Measurements from ENCODE around the gene CLEC16A.

DNA sequence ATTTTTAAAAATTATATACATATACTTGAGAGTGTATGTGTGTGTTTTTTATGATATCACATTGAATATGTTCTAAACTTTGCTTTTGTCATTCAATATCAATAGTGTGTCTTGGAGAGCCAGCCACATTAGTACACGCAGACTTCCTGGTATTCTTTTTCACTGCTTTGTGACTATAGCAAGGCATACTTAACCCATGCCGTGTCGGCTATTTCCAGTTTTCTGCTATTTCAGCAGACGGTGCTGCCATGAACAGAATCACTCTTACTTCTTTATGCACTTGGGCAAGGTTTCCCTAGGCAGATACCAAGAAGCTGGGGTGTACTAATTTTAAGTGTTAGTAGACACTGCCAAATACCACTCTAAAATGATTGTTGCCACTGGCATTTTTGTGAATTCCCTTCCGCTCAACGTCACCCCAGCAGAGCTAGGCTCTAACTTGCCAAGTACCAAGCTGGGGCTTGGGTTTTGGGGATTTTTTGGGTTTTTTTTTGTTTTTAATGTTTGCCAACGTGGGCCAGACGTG, 176.8 kb downstream of the CLEC16A start:
- TF ChIP-seq, protein P1, sequence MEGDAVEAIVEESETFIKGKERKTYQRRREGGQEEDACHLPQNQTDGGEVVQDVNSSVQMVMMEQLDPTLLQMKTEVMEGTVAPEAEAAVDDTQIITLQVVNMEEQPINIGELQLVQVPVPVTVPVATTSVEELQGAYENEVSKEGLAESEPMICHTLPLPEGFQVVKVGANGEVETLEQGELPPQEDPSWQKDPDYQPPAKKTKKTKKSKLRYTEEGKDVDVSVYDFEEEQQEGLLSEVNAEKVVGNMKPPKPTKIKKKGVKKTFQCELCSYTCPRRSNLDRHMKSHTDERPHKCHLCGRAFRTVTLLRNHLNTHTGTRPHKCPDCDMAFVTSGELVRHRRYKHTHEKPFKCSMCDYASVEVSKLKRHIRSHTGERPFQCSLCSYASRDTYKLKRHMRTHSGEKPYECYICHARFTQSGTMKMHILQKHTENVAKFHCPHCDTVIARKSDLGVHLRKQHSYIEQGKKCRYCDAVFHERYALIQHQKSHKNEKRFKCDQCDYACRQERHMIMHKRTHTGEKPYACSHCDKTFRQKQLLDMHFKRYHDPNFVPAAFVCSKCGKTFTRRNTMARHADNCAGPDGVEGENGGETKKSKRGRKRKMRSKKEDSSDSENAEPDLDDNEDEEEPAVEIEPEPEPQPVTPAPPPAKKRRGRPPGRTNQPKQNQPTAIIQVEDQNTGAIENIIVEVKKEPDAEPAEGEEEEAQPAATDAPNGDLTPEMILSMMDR (IDR thresholded peaks at IDR 0.05; ENCODE audit: insufficient read depth, low read length): no peak
- TF ChIP-seq POLR2AphosphoS5 (IDR thresholded peaks at IDR 0.05; ENCODE audit: low read depth): no peak
- TF ChIP-seq, protein P2, sequence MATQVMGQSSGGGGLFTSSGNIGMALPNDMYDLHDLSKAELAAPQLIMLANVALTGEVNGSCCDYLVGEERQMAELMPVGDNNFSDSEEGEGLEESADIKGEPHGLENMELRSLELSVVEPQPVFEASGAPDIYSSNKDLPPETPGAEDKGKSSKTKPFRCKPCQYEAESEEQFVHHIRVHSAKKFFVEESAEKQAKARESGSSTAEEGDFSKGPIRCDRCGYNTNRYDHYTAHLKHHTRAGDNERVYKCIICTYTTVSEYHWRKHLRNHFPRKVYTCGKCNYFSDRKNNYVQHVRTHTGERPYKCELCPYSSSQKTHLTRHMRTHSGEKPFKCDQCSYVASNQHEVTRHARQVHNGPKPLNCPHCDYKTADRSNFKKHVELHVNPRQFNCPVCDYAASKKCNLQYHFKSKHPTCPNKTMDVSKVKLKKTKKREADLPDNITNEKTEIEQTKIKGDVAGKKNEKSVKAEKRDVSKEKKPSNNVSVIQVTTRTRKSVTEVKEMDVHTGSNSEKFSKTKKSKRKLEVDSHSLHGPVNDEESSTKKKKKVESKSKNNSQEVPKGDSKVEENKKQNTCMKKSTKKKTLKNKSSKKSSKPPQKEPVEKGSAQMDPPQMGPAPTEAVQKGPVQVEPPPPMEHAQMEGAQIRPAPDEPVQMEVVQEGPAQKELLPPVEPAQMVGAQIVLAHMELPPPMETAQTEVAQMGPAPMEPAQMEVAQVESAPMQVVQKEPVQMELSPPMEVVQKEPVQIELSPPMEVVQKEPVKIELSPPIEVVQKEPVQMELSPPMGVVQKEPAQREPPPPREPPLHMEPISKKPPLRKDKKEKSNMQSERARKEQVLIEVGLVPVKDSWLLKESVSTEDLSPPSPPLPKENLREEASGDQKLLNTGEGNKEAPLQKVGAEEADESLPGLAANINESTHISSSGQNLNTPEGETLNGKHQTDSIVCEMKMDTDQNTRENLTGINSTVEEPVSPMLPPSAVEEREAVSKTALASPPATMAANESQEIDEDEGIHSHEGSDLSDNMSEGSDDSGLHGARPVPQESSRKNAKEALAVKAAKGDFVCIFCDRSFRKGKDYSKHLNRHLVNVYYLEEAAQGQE (IDR thresholded peaks at IDR 0.05; ENCODE audit: insufficient replicate concordance, low read depth): no peak
- TF ChIP-seq GABPA (IDR thresholded peaks at IDR 0.05; ENCODE audit: low read depth): no peak
- TF ChIP-seq SPI1 (IDR thresholded peaks at IDR 0.05; ENCODE audit: borderline replicate concordance, low read depth): no peak

Measured in HL-60 (cell line).